Neuron (in vitro differentiated cells): ENCODE measurements around the gene MT1H.

Experiments used
- H2AFZ ChIP-seq: one replicate; pipeline ENCODE4 v1.6.1; 2013; ENCODE audit warnings: low read depth, mild to moderate bottlenecking, inconsistent platforms, low read length, moderate library complexity
- H3K27me3 ChIP-seq: one replicate; pipeline ENCODE4 v1.6.1; 2013; ENCODE audit warnings: low read length; ENCODE audit not compliant: insufficient read depth
- H3K36me3 ChIP-seq: one replicate; pipeline ENCODE4 v1.6.1; 2013; ENCODE audit warnings: low read length; ENCODE audit not compliant: insufficient read depth
- H3K4me1 ChIP-seq: one replicate; pipeline ENCODE4 v1.6.1; 2013; ENCODE audit warnings: low read length; ENCODE audit not compliant: insufficient read depth
- H3K4me3 ChIP-seq: 2 replicates; pipeline ENCODE4 v1.5.1; 2013; ENCODE audit warnings: mild to moderate bottlenecking, low read length, moderate library complexity
- H3K9me3 ChIP-seq: one replicate; pipeline ENCODE4 v1.6.1; 2013; ENCODE audit warnings: low read length

Gene MT1H

GRCh38 chr16:56675685-56676210 lies 6.1 kb downstream of the MT1H start:
- H3K4me3 ChIP-seq = no peak overlapping the region
- H3K27me3 ChIP-seq = peaks cover 72% of the 10 kb centered on the region

GRCh38 chr16:56677474-56677873 lies 7.9 kb downstream of the MT1H start:
- H3K27me3 ChIP-seq = peaks cover 58% of the 10 kb centered on the region

More at GRCh38 chr16:56675685-56676210, 6.1 kb downstream of the MT1H start:
- Histone ChIP-seq H3K4me1 (peaks cover 2% of the 10 kb centered on the region), H2AFZ (no peak overlapping the region), H3K9me3 (no peaks in the 10 kb centered on the region), H3K36me3 (no peaks in the 10 kb centered on the region)

GRCh38 chr16:56679078-56679730 lies 9.6 kb downstream of the MT1H start:
- Histone ChIP-seq H3K4me3 (no peak overlapping the region), H3K36me3 (no peaks in the 10 kb centered on the region), H3K27me3 (peaks cover 48% of the 10 kb centered on the region), H2AFZ (no peak overlapping the region), H3K9me3 (no peaks in the 10 kb centered on the region), H3K4me1 (peaks cover 24% of the 10 kb centered on the region)

More at GRCh38 chr16:56677474-56677873, 7.9 kb downstream of the MT1H start:
- no peaks in the 10 kb centered on the region for H3K9me3 ChIP-seq
- H3K36me3 ChIP-seq = no peaks in the 10 kb centered on the region
- no peak overlapping the region for H3K4me3 ChIP-seq
- H2AFZ ChIP-seq = no peak overlapping the region
- peaks cover 18% of the 10 kb centered on the region for H3K4me1 ChIP-seq

GRCh38 chr16:56679818-56680217 lies 10.2 kb downstream of the MT1H start:
- H3K27me3 ChIP-seq = peaks cover 46% of the 10 kb centered on the region
- peaks cover 24% of the 10 kb centered on the region for H3K4me1 ChIP-seq
- no peak overlapping the region for H3K4me3 ChIP-seq
- H3K36me3 ChIP-seq = no peaks in the 10 kb centered on the region
- no peaks in the 10 kb centered on the region for H3K9me3 ChIP-seq
- H2AFZ ChIP-seq = no peak overlapping the region

- H3K9me3 ChIP-seq = peaks cover 2% of the 10 kb centered on the region
- peak within 1 kb of the TSS; percentile 93 for H2AFZ ChIP-seq
- H3K27me3 ChIP-seq = peaks cover 24% of the 10 kb centered on the region
- H3K36me3 ChIP-seq = no peaks in the 10 kb centered on the region
- peak within 1 kb of the TSS; percentile 57 for H3K4me3 ChIP-seq
- H3K4me1 ChIP-seq = peaks cover 24% of the 10 kb centered on the region
These were observed 12.5 kb downstream of the MT1H start, which contains the start of gene MT1X for GRCh38 chr16:56681939-56682702. Gene MT1X (plus strand): TSS chr16:56682470. CDS start chr16:56682541, 71 bp downstream.

- Histone ChIP-seq H3K27me3 (peaks cover 17% of the 10 kb centered on the region), H3K4me1 (peaks cover 24% of the 10 kb centered on the region), H3K4me3 (peak overlapping the region; percentile 57), H3K9me3 (peaks cover 2% of the 10 kb centered on the region), H2AFZ (peak overlapping the region; percentile 93), H3K36me3 (no peaks in the 10 kb centered on the region)
These were observed 13.2 kb downstream of the MT1H start for GRCh38 chr16:56682703-56683397.

- peaks cover 24% of the 10 kb centered on the region for H3K4me1 ChIP-seq
- H3K27me3 ChIP-seq = peaks cover 14% of the 10 kb centered on the region
- no peak overlapping the region for H2AFZ ChIP-seq
- peaks cover 2% of the 10 kb centered on the region for H3K9me3 ChIP-seq
- no peaks in the 10 kb centered on the region for H3K36me3 ChIP-seq
- H3K4me3 ChIP-seq = no peak overlapping the region
These were observed 14.0 kb downstream of the MT1H start for GRCh38 chr16:56683424-56684172.

- Histone ChIP-seq H2AFZ (no peak overlapping the region), H3K36me3 (no peaks in the 10 kb centered on the region), H3K4me1 (peaks cover 24% of the 10 kb centered on the region), H3K27me3 (peaks cover 7% of the 10 kb centered on the region), H3K4me3 (no peak overlapping the region), H3K9me3 (peaks cover 2% of the 10 kb centered on the region)
These were observed 14.8 kb downstream of the MT1H start for GRCh38 chr16:56684256-56684925.

- Histone ChIP-seq H3K4me1 (peaks cover 24% of the 10 kb centered on the region), H3K27me3 (peaks cover 10% of the 10 kb centered on the region), H2AFZ (no peak overlapping the region), H3K9me3 (peaks cover 2% of the 10 kb centered on the region), H3K36me3 (no peaks in the 10 kb centered on the region), H3K4me3 (no peak overlapping the region)
These were observed 15.4 kb downstream of the MT1H start for GRCh38 chr16:56684926-56685590.

GRCh38 chr16:56686758-56687157 lies 17.1 kb downstream of the MT1H start:
- H3K27me3 ChIP-seq = peaks cover 10% of the 10 kb centered on the region
- H3K4me1 ChIP-seq = peaks cover 11% of the 10 kb centered on the region
- H2AFZ ChIP-seq = no peak overlapping the region
- H3K9me3 ChIP-seq = peaks cover 2% of the 10 kb centered on the region
- no peak overlapping the region for H3K4me3 ChIP-seq
- no peaks in the 10 kb centered on the region for H3K36me3 ChIP-seq

GRCh38 chr16:56688762-56689161 lies 19.1 kb downstream of the MT1H start:
- H3K9me3 ChIP-seq = peaks cover 2% of the 10 kb centered on the region
- H3K27me3 ChIP-seq = peaks cover 2% of the 10 kb centered on the region
- no peak overlapping the region for H2AFZ ChIP-seq
- H3K4me1 ChIP-seq = no peaks in the 10 kb centered on the region
- no peaks in the 10 kb centered on the region for H3K36me3 ChIP-seq
- no peak overlapping the region for H3K4me3 ChIP-seq
